SK-N-SH treated with all-trans-retinoic acid at 6 μM for 48 hours (cell line): ENCODE data around the gene OR10J4.

Experiments
- ARNTL ChIP-seq: fragments of 450-650 bp; formaldehyde crosslinking; IDR thresholded peaks from 2 replicates; pipeline ENCODE4 v1.5.0; 2020; ENCODE audit warnings: low read depth, mild to moderate bottlenecking, moderate library complexity, borderline replicate concordance
- ESRRG ChIP-seq: fragments of 250-450 bp; sonication (Bioruptor Pico); IDR thresholded peaks from 2 replicates; pipeline ENCODE4 v1.6.1; 2021; ENCODE audit warnings: mild to moderate bottlenecking
- GLIS3 ChIP-seq: fragments of 250-450 bp; sonication (Bioruptor Pico); IDR thresholded peaks from 2 replicates; pipeline ENCODE4 v1.5.0; 2020; ENCODE audit warnings: mild to moderate bottlenecking, moderate library complexity
- ISL1 ChIP-seq: fragments of 250-450 bp; sonication (Bioruptor Pico); IDR thresholded peaks from 2 replicates; pipeline ENCODE4 v2.1.2; 2022; ENCODE audit warnings: mild to moderate bottlenecking, moderate library complexity
- POU6F1 ChIP-seq: fragments of 250-450 bp; sonication (Bioruptor Pico); IDR thresholded peaks from 2 replicates; pipeline ENCODE4 v1.8.0; 2021; ENCODE audit warnings: low read depth, mild to moderate bottlenecking, moderate library complexity, borderline replicate concordance
- PPARA ChIP-seq: fragments of 250-450 bp; sonication (Bioruptor Pico); IDR thresholded peaks from 2 replicates; pipeline ENCODE4 v1.5.0; 2020; ENCODE audit warnings: mild to moderate bottlenecking, borderline replicate concordance
- ZC3H10 ChIP-seq: fragments of 250-450 bp; sonication (Bioruptor Pico); IDR thresholded peaks from 2 replicates; pipeline ENCODE4 v1.5.1; 2021; ENCODE audit warnings: mild to moderate bottlenecking, moderate library complexity
- ZFP3 ChIP-seq: fragments of 250-450 bp; sonication (Bioruptor Pico); IDR thresholded peaks from 2 replicates; pipeline ENCODE4 v1.5.0; 2020; ENCODE audit warnings: mild to moderate bottlenecking, moderate library complexity
- ZFP30 ChIP-seq: fragments of 450-650 bp; formaldehyde crosslinking; IDR thresholded peaks from 2 replicates; pipeline ENCODE4 v1.5.0; 2022; ENCODE audit warnings: mild to moderate bottlenecking, moderate library complexity
- ZNF565 ChIP-seq: fragments of 450-650 bp; formaldehyde crosslinking; conservative IDR thresholded peaks from 2 replicates; pipeline ENCODE4 v1.5.0; 2020; ENCODE audit warnings: low read depth, mild to moderate bottlenecking, moderate library complexity
- ZNF8 ChIP-seq: fragments of 450-650 bp; formaldehyde crosslinking; IDR thresholded peaks from 2 replicates; pipeline ENCODE4 v1.5.0; 2020; ENCODE audit warnings: mild to moderate bottlenecking, moderate library complexity
- TF ChIP-seq, protein P1 (sequence below): fragments of 250-450 bp; sonication (Bioruptor Pico); IDR thresholded peaks from 2 replicates; pipeline ENCODE4 v1.8.0; 2020; ENCODE audit warnings: mild to moderate bottlenecking, moderate library complexity, borderline replicate concordance
- TF ChIP-seq, protein P2 (sequence below): fragments of 250-450 bp; sonication (Bioruptor Pico); IDR thresholded peaks from 2 replicates; pipeline ENCODE4 v1.5.0; 2020; ENCODE audit warnings: mild to moderate bottlenecking, moderate library complexity
- TF ChIP-seq, protein P3 (sequence below): fragments of 250-450 bp; sonication (Bioruptor Pico); IDR thresholded peaks from 2 replicates; pipeline ENCODE4 v1.5.1; 2020; ENCODE audit warnings: low read depth, mild to moderate bottlenecking, moderate library complexity

- TF ChIP-seq POU6F1 (CRISPR knock-in tag): no peak
- TF ChIP-seq, protein P1, sequence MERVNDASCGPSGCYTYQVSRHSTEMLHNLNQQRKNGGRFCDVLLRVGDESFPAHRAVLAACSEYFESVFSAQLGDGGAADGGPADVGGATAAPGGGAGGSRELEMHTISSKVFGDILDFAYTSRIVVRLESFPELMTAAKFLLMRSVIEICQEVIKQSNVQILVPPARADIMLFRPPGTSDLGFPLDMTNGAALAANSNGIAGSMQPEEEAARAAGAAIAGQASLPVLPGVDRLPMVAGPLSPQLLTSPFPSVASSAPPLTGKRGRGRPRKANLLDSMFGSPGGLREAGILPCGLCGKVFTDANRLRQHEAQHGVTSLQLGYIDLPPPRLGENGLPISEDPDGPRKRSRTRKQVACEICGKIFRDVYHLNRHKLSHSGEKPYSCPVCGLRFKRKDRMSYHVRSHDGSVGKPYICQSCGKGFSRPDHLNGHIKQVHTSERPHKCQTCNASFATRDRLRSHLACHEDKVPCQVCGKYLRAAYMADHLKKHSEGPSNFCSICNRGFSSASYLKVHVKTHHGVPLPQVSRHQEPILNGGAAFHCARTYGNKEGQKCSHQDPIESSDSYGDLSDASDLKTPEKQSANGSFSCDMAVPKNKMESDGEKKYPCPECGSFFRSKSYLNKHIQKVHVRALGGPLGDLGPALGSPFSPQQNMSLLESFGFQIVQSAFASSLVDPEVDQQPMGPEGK (CRISPR knock-in tag): no peak
- no peak for TF ChIP-seq ZFP3 (CRISPR knock-in tag)
- TF ChIP-seq ZFP30 (CRISPR knock-in tag): no peak
- no peak for TF ChIP-seq ARNTL (CRISPR knock-in tag)
- TF ChIP-seq, protein P2, sequence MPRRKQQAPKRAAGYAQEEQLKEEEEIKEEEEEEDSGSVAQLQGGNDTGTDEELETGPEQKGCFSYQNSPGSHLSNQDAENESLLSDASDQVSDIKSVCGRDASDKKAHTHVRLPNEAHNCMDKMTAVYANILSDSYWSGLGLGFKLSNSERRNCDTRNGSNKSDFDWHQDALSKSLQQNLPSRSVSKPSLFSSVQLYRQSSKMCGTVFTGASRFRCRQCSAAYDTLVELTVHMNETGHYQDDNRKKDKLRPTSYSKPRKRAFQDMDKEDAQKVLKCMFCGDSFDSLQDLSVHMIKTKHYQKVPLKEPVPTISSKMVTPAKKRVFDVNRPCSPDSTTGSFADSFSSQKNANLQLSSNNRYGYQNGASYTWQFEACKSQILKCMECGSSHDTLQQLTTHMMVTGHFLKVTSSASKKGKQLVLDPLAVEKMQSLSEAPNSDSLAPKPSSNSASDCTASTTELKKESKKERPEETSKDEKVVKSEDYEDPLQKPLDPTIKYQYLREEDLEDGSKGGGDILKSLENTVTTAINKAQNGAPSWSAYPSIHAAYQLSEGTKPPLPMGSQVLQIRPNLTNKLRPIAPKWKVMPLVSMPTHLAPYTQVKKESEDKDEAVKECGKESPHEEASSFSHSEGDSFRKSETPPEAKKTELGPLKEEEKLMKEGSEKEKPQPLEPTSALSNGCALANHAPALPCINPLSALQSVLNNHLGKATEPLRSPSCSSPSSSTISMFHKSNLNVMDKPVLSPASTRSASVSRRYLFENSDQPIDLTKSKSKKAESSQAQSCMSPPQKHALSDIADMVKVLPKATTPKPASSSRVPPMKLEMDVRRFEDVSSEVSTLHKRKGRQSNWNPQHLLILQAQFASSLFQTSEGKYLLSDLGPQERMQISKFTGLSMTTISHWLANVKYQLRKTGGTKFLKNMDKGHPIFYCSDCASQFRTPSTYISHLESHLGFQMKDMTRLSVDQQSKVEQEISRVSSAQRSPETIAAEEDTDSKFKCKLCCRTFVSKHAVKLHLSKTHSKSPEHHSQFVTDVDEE: no peak
- no peak for TF ChIP-seq ZNF8 (CRISPR knock-in tag)
- no peak for TF ChIP-seq GLIS3 (CRISPR knock-in tag)
- no peak for TF ChIP-seq ISL1
- TF ChIP-seq, protein P3, sequence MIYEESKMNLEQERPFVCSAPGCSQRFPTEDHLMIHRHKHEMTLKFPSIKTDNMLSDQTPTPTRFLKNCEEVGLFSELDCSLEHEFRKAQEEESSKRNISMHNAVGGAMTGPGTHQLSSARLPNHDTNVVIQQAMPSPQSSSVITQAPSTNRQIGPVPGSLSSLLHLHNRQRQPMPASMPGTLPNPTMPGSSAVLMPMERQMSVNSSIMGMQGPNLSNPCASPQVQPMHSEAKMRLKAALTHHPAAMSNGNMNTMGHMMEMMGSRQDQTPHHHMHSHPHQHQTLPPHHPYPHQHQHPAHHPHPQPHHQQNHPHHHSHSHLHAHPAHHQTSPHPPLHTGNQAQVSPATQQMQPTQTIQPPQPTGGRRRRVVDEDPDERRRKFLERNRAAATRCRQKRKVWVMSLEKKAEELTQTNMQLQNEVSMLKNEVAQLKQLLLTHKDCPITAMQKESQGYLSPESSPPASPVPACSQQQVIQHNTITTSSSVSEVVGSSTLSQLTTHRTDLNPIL: no peak
- no peak for TF ChIP-seq ZC3H10
- TF ChIP-seq ESRRG (CRISPR knock-in tag): no peak
- no peak for TF ChIP-seq PPARA
- no peak for TF ChIP-seq ZNF565
These were observed 27.5 kb downstream of the OR10J4 start for GRCh38 chr1:159459551-159459950.
